GM12864 (cell line): ENCODE measurements around the gene ERVMER34-1.

Source experiments
- DNase-seq: peaks from one replicate; pipeline ENCODE4 v3.0.0-alpha.2; 2011; ENCODE audit warnings: low read depth
- H3K4me3 ChIP-seq: 2 replicates; pipeline ENCODE4 v1.5.1; 2011; ENCODE audit warnings: mild to moderate bottlenecking, low read depth, low read length, control low read depth
- TF ChIP-seq, protein P1 (sequence below): IDR thresholded peaks from 2 replicates; pipeline ENCODE4 v1.5.1; 2011; ENCODE audit warnings: low read depth, mild to moderate bottlenecking, moderate library complexity, low read length, control low read depth, inconsistent platforms; ENCODE audit errors: missing control alignments

Gene ERVMER34-1

DNA sequence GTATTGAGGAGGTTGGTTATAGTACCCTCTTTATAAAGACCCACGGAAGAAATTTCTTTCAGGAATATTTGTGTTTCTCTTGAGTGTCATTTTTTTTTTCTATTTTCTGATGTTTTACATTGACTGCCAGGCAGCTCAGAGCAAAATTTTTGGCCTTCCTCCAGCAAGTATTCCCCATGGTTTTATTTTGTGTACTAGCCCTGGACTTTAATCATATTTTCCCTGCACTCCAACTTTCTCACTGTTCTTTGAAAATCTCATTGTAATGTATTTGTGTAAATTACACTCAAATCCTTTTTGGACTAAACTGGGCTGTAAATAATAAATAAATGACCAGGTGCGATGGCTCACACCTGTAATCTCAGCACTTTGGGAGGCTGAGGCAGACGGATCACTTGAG is 46.6 kb downstream of the ERVMER34-1 start:
- no peak overlapping the region for H3K4me3 ChIP-seq
- TF ChIP-seq, protein P1, sequence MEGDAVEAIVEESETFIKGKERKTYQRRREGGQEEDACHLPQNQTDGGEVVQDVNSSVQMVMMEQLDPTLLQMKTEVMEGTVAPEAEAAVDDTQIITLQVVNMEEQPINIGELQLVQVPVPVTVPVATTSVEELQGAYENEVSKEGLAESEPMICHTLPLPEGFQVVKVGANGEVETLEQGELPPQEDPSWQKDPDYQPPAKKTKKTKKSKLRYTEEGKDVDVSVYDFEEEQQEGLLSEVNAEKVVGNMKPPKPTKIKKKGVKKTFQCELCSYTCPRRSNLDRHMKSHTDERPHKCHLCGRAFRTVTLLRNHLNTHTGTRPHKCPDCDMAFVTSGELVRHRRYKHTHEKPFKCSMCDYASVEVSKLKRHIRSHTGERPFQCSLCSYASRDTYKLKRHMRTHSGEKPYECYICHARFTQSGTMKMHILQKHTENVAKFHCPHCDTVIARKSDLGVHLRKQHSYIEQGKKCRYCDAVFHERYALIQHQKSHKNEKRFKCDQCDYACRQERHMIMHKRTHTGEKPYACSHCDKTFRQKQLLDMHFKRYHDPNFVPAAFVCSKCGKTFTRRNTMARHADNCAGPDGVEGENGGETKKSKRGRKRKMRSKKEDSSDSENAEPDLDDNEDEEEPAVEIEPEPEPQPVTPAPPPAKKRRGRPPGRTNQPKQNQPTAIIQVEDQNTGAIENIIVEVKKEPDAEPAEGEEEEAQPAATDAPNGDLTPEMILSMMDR: no peak
- no peak for DNase-seq

DNA sequence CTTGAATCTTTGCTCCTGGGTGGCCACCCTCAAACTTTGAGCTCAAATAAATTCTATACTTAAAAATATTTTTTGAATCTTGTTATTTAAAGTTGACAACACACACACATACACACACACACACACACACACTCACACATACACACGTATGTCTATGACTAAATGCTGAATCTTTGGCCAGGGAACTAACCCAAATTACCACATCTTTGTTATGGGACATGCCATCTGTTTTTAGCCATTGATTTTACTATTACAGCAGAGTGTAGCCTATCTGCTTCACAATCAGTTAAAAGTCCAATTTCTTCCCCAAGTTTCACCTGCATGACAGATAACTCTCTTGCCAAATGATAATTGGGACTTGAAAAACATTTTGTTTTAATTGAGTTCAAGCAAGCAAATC is 47.1 kb downstream of the ERVMER34-1 start:
- no peak for DNase-seq
- TF ChIP-seq, protein P1: no peak

GRCh38 chr4:52701207-52701606 is 50.0 kb downstream of the ERVMER34-1 start:
- DNase-seq: peak; percentile 66
- TF ChIP-seq, protein P1: no peak
- H3K4me3 ChIP-seq: no peak overlapping the region

More for the DNA sequence above, 47.1 kb downstream of the ERVMER34-1 start:
- H3K4me3 ChIP-seq: no peak overlapping the region

- no peak for DNase-seq
- TF ChIP-seq, protein P1: no peak
- H3K4me3 ChIP-seq: no peak overlapping the region
Measured at GRCh38 chr4:52694936-52695335, 56.3 kb downstream of the ERVMER34-1 start.

DNA sequence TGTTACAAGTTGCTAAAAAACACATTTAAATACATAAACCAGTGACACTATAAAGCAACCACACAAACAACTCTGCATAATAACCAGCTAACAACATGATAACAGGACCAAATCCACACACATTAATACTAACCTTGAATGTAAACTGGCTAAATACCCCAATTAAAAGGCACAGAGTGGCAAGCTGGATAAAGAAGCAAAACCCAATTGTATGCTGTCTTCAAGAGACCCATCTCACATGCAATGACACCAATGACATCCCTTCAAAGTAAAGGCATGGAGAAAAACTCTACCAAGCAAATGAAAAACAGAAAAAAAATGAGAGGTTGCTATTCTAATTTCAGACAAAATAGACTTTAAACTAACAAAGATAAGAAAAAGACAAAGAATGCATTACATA is 57.7 kb downstream of the ERVMER34-1 start:
- DNase-seq: no peak
- H3K4me3 ChIP-seq: no peak overlapping the region
- TF ChIP-seq, protein P1: no peak
